DLD1 (cell line): ENCODE measurements around the gene IL4.
"Not testable (repeated sequence)": the region's sequence is repeated elsewhere in the genome, so short reads cannot be mapped to it uniquely, and the experiment has no call there.

Source experiments
- in situ Hi-C: cut with HindIII; loops from 2 replicates; pipeline ENCODE4 v1.10.0; 2017; ENCODE audit warnings: low sequenced_read_pairs

IL4 gene

GRCh38 chr5:132673939-132674630 is at the start of gene IL4:
Gene IL4 (plus strand): TSS chr5:132673989. CDS start chr5:132674051, 62 bp downstream.
- in situ Hi-C loops, result no loop called here

GRCh38 chr5:132627470-132627869 is 46.3 kb upstream of the IL4 start:
- in situ Hi-C loops, result no loop called here

- in situ Hi-C loops, result no loop called here
These were observed 45.0 kb upstream of the IL4 start for GRCh38 chr5:132628814-132629213.

- in situ Hi-C loops, result no loop called here
These were observed 44.4 kb upstream of the IL4 start for GRCh38 chr5:132629230-132629944.

GRCh38 chr5:132633587-132633986 is 40.2 kb upstream of the IL4 start:
- in situ Hi-C loops, result not testable (repeated sequence)

- in situ Hi-C loops, result no loop called here
These were observed 37.9 kb upstream of the IL4 start for GRCh38 chr5:132635873-132636272.

GRCh38 chr5:132637241-132637640 is 36.5 kb upstream of the IL4 start:
- in situ Hi-C loops, result no loop called here

GRCh38 chr5:132639706-132640130 is 34.1 kb upstream of the IL4 start:
- in situ Hi-C loops, result no loop called here

GRCh38 chr5:132640613-132641012 is 33.2 kb upstream of the IL4 start:
- in situ Hi-C loops, result no loop called here

GRCh38 chr5:132641241-132641723 is 32.5 kb upstream of the IL4 start:
- in situ Hi-C loops, result no loop called here

- in situ Hi-C loops, result no loop called here
These were observed 31.9 kb upstream of the IL4 start for GRCh38 chr5:132641841-132642240.

- in situ Hi-C loops, result no loop called here
These were observed 29.6 kb upstream of the IL4 start for GRCh38 chr5:132644177-132644576.

GRCh38 chr5:132646583-132647266 is 27.1 kb upstream of the IL4 start:
- in situ Hi-C loops, result no loop called here

GRCh38 chr5:132647473-132647872 is 26.3 kb upstream of the IL4 start:
- in situ Hi-C loops, result no loop called here

- in situ Hi-C loops, result no loop called here
These were observed 25.4 kb upstream of the IL4 start for GRCh38 chr5:132648355-132648754.

- in situ Hi-C loops, result no loop called here
These were observed 21.8 kb upstream of the IL4 start for GRCh38 chr5:132651838-132652469.

GRCh38 chr5:132653716-132654115 is 20.1 kb upstream of the IL4 start:
- in situ Hi-C loops, result no loop called here

- in situ Hi-C loops, result no loop called here
These were observed 17.7 kb upstream of the IL4 start for GRCh38 chr5:132655821-132656773.

GRCh38 chr5:132656774-132657355 is 16.9 kb upstream of the IL4 start:
- in situ Hi-C loops, result no loop called here
